Kidney epithelial cell (primary cell): ENCODE results near the gene SFMBT2. TPM values are rescaled to one million over a fixed set of nuclear protein-coding genes. Genes with fewer than 3 reads are reported as not detected.

Experiments
- DNase-seq: peaks from one replicate; pipeline ENCODE4 v3.0.0-alpha.2; 2010; ENCODE audit warnings: low read depth
- H3K27me3 ChIP-seq: 2 replicates; pipeline ENCODE4 v1.6.0; 2011; ENCODE audit warnings: low read length; ENCODE audit not compliant: control insufficient read depth, insufficient read depth
- H3K36me3 ChIP-seq: 2 replicates; pipeline ENCODE4 v1.5.1; 2011; ENCODE audit warnings: low read length; ENCODE audit not compliant: control insufficient read depth, insufficient read depth
- H3K4me3 ChIP-seq: 2 replicates; pipeline ENCODE4 v1.5.1; 2011; ENCODE audit warnings: low read depth, mild to moderate bottlenecking, control low read depth, low read length
- CTCF ChIP-seq: IDR thresholded peaks from 2 replicates; pipeline ENCODE4 v1.5.1; 2011; ENCODE audit warnings: mild to moderate bottlenecking, moderate library complexity, low read length, control low read depth, inconsistent platforms; ENCODE audit not compliant: insufficient read depth, poor library complexity, severe bottlenecking
- total RNA-seq: library from RNA; depleted of rRNA; stranded (reverse); fragments of >200 nt; gene quantifications from 2 replicates; pipeline ENCODE4 v1.2.3, GENCODE V29; 2015

Gene SFMBT2
- total RNA-seq, 1 donor from 2014 or later, result 3.1 TPM

- TF ChIP-seq CTCF, result no peak
- Histone ChIP-seq H3K36me3 (no peaks in the 10 kb centered on the region), H3K4me3 (no peak overlapping the region), H3K27me3 (no peaks in the 10 kb centered on the region)
- DNase-seq, result peak; percentile 38
Observed at GRCh38 chr10:7153750-7154149, 257.1 kb downstream of the SFMBT2 start.

DNA sequence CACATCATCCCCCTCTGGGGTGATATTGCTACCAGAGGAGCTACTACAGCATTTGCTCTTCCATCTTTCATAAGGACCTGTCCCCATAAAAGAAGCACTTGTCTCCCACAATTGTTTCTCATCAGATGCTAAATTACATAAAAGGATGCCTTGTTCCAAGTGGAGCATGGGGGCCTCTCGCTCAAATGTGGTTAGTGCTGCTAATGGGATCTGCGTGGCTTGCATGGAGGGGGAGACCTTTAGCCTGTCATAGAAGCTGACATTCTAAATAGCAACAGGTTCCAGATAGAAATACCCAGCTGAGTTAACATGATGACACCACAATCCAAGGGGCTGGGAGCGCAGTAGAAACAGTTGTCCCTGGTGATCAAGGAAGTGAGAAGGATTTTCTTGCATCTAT is 257.9 kb downstream of the SFMBT2 start:
- TF ChIP-seq CTCF, result no peak
- no peaks in the 10 kb centered on the region for H3K36me3 ChIP-seq
- H3K27me3 ChIP-seq, result no peaks in the 10 kb centered on the region
- H3K4me3 ChIP-seq, result no peak overlapping the region
- DNase-seq, result no peak

DNA sequence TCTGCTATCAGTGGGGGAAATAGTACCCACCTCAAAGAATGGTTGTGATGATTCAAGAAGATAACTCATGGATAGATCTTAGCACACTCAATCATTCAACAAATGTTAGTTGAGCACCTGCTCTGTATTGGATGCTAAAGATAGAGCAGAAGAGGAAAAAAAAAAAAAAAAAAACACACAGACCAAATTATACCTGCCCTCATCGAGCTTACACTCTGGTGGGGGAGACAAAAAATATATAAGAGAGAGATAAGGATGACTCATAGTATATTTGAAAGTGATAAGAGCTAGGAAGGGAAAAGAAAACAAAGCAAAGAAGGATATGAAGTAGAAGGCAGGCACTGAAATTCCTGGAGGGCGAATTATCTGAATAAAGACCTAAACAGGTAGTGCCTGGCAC is 258.5 kb downstream of the SFMBT2 start:
- H3K27me3 ChIP-seq, result no peaks in the 10 kb centered on the region
- no peak for DNase-seq
- H3K36me3 ChIP-seq, result no peaks in the 10 kb centered on the region
- TF ChIP-seq CTCF, result no peak
- no peak overlapping the region for H3K4me3 ChIP-seq

GRCh38 chr10:7151538-7151937 is 259.3 kb downstream of the SFMBT2 start:
- Histone ChIP-seq H3K4me3 (no peak overlapping the region), H3K36me3 (no peaks in the 10 kb centered on the region), H3K27me3 (no peaks in the 10 kb centered on the region)
- DNase-seq, result no peak
- no peak for TF ChIP-seq CTCF

DNA sequence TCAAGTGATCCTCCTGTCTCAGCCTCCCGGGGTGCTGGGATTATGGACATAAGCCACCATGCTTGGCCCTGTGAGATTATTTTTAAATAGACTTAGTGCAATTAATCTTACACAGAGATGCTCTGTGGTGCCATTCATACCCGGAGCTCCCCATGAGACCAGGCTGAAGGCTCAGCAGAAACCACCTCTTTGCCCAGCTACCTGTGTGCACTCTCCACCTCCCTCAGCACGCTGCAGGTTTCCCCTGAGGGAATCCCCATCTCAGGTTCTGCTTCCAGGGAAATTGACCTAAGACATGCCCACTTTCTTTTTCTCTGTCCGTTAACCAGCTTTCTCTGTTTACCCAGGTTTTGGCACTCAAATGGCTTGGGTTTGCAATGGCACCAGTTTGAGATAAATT is 260.5 kb downstream of the SFMBT2 start:
- Histone ChIP-seq H3K27me3 (no peaks in the 10 kb centered on the region), H3K4me3 (no peak overlapping the region), H3K36me3 (no peaks in the 10 kb centered on the region)
- no peak for TF ChIP-seq CTCF
- DNase-seq, result no peak

- DNase-seq, result no peak
- Histone ChIP-seq H3K27me3 (no peaks in the 10 kb centered on the region), H3K4me3 (no peak overlapping the region), H3K36me3 (no peaks in the 10 kb centered on the region)
- no peak for TF ChIP-seq CTCF
Observed at GRCh38 chr10:7146189-7146588, 264.6 kb downstream of the SFMBT2 start.
